ENCODE measurements around the gene PLD3.
"Not testable (repeated sequence)": the region's sequence is repeated elsewhere in the genome, so short reads cannot be mapped to it uniquely, and the experiment has no call there.

PLD3 gene

GRCh38 chr19:40367577-40368434 lies 19.3 kb downstream of the PLD3 start:
- Histone ChIP-seq H3K27me3 (ENCODE audit: control insufficient read depth, insufficient read depth, low read length) (no peaks in the 10 kb centered on the region), H3K9me3 (ENCODE audit: control insufficient read depth, low read length) (no peaks in the 10 kb centered on the region), H3K9ac (ENCODE audit: low read length) (no peak overlapping the region), H3K4me3 (ENCODE audit: low read length) (no peak overlapping the region), H3K36me3 (ENCODE audit: control insufficient read depth, insufficient read depth, low read length) (peaks cover 5% of the 10 kb centered on the region), H3K4me1 (ENCODE audit: control insufficient read depth, insufficient read depth, low read length) (peaks cover 10% of the 10 kb centered on the region)

DNA sequence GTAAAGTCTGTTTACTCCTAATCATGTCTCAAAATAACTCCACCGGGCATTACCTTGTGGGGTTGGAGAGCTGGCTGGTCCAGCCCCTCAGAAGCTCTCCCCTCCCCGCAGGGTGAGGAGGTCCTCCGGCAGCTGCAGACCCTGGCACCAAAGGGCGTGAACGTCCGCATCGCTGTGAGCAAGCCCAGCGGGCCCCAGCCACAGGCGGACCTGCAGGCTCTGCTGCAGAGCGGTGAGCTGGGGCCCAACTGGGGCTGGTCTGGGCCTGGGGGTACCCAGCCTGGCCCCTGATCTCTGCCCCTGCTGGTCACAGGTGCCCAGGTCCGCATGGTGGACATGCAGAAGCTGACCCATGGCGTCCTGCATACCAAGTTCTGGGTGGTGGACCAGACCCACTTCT lies 21.3 kb downstream of the PLD3 start:
- no peak overlapping the region for H3K9ac ChIP-seq (ENCODE audit: low read length)
- H3K4me1 ChIP-seq (ENCODE audit: control insufficient read depth, insufficient read depth, low read length): peaks cover 10% of the 10 kb centered on the region
- H3K36me3 ChIP-seq (ENCODE audit: control insufficient read depth, insufficient read depth, low read length): peaks cover 11% of the 10 kb centered on the region
- H3K4me3 ChIP-seq (ENCODE audit: low read length): no peak overlapping the region
- H3K27me3 ChIP-seq (ENCODE audit: control insufficient read depth, insufficient read depth, low read length): no peaks in the 10 kb centered on the region
- no peaks in the 10 kb centered on the region for H3K9me3 ChIP-seq (ENCODE audit: control insufficient read depth, low read length)

DNA sequence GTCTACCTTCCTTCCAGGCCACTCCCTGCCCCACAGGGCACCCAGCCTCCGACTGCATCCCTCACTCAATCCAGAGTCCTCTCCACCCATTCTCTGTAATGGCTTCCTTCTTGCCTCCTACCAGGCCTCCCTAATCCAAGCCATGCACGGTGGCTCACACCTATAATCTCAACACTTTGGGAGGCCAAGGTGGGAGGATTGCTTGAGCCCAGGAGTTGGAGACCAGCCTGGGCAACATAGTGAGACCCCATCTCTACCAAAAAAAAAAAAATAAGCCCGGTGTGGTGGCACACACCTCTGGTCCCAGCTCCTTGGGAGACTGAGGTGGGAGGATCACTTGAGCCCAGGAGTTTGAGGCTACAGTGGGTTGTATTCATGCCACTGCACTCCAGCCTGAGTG lies 21.8 kb downstream of the PLD3 start:
- peaks cover 11% of the 10 kb centered on the region for H3K36me3 ChIP-seq (ENCODE audit: control insufficient read depth, insufficient read depth, low read length)
- not testable (repeated sequence) for H3K9me3 ChIP-seq (ENCODE audit: control insufficient read depth, low read length); H3K4me1 ChIP-seq (ENCODE audit: control insufficient read depth, insufficient read depth, low read length); H3K9ac ChIP-seq (ENCODE audit: low read length); H3K4me3 ChIP-seq (ENCODE audit: low read length); H3K27me3 ChIP-seq (ENCODE audit: control insufficient read depth, insufficient read depth, low read length)

GRCh38 chr19:40370997-40371801 lies 22.7 kb downstream of the PLD3 start:
- Histone ChIP-seq H3K9ac (ENCODE audit: low read length) (no peak overlapping the region), H3K9me3 (ENCODE audit: control insufficient read depth, low read length) (no peaks in the 10 kb centered on the region), H3K4me3 (ENCODE audit: low read length) (no peak overlapping the region), H3K4me1 (ENCODE audit: control insufficient read depth, insufficient read depth, low read length) (no peaks in the 10 kb centered on the region), H3K27me3 (ENCODE audit: control insufficient read depth, insufficient read depth, low read length) (no peaks in the 10 kb centered on the region), H3K36me3 (ENCODE audit: control insufficient read depth, insufficient read depth, low read length) (peaks cover 11% of the 10 kb centered on the region)

DNA sequence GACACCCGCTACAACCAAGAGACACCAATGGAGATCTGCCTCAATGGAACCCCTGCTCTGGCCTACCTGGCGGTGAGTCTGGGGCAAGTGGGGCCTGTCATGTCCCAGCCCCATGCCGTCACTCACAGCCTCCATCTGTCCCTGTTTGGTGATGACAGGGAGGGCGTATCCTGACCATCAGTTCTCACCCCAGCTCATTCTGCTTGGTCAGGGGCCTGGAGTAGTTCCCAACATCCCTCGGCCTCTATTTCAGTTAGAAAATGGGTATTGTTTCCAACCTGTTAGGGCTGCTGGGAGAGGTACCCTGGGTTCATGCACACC lies 23.3 kb downstream of the PLD3 start:
- H3K36me3 ChIP-seq (ENCODE audit: control insufficient read depth, insufficient read depth, low read length): peaks cover 11% of the 10 kb centered on the region
- H3K4me1 ChIP-seq (ENCODE audit: control insufficient read depth, insufficient read depth, low read length): no peaks in the 10 kb centered on the region
- H3K27me3 ChIP-seq (ENCODE audit: control insufficient read depth, insufficient read depth, low read length): no peaks in the 10 kb centered on the region
- H3K4me3 ChIP-seq (ENCODE audit: low read length): no peak overlapping the region
- H3K9ac ChIP-seq (ENCODE audit: low read length): no peak overlapping the region
- no peaks in the 10 kb centered on the region for H3K9me3 ChIP-seq (ENCODE audit: control insufficient read depth, low read length)

- H3K4me1 ChIP-seq (ENCODE audit: control insufficient read depth, insufficient read depth, low read length): no peaks in the 10 kb centered on the region
- no peaks in the 10 kb centered on the region for H3K9me3 ChIP-seq (ENCODE audit: control insufficient read depth, low read length)
- H3K4me3 ChIP-seq (ENCODE audit: low read length): no peak overlapping the region
- H3K27me3 ChIP-seq (ENCODE audit: control insufficient read depth, insufficient read depth, low read length): no peaks in the 10 kb centered on the region
- no peak overlapping the region for H3K9ac ChIP-seq (ENCODE audit: low read length)
- peaks cover 15% of the 10 kb centered on the region for H3K36me3 ChIP-seq (ENCODE audit: control insufficient read depth, insufficient read depth, low read length)
These were observed 25.6 kb downstream of the PLD3 start for GRCh38 chr19:40374084-40374483.

DNA sequence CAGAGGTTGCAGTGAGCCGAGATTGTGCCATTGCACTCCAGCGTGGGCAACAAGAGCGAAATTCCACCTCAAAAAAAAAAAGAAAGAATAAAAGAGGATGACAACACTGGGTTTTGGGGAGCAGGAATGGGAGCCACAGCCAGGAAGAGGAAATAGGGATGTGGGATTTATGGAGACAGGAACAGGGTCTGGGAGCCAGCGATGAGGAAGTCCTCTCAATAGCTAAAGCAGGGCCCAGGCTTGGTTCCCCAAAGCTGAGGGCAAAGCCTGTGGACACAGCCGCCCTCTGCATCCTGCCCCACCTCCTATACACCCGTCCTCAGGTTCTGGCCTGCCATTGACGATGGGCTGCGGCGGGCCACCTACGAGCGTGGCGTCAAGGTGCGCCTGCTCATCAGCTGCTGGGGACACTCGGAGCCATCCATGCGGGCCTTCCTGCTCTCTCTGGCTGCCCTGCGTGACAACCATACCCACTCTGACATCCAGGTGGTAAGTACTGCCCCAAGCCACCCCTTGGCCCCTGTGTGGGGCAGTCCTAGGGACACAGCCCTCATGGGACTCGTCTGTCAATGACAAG lies 27.9 kb downstream of the PLD3 start:
- no peaks in the 10 kb centered on the region for H3K27me3 ChIP-seq (ENCODE audit: control insufficient read depth, insufficient read depth, low read length)
- no peak overlapping the region for H3K4me3 ChIP-seq (ENCODE audit: low read length)
- H3K9me3 ChIP-seq (ENCODE audit: control insufficient read depth, low read length): no peaks in the 10 kb centered on the region
- H3K4me1 ChIP-seq (ENCODE audit: control insufficient read depth, insufficient read depth, low read length): no peaks in the 10 kb centered on the region
- H3K36me3 ChIP-seq (ENCODE audit: control insufficient read depth, insufficient read depth, low read length): peaks cover 15% of the 10 kb centered on the region
- H3K9ac ChIP-seq (ENCODE audit: low read length): no peak overlapping the region

- H3K36me3 ChIP-seq (ENCODE audit: control insufficient read depth, insufficient read depth, low read length): peaks cover 11% of the 10 kb centered on the region
- no peak overlapping the region for H3K9ac ChIP-seq (ENCODE audit: low read length)
These were observed 29.4 kb downstream of the PLD3 start for GRCh38 chr19:40377876-40378385.

GRCh38 chr19:40378509-40378908 lies 30.0 kb downstream of the PLD3 start:
- Histone ChIP-seq H3K9ac (ENCODE audit: low read length) (no peak overlapping the region), H3K4me3 (ENCODE audit: low read length) (no peak overlapping the region), H3K4me1 (ENCODE audit: control insufficient read depth, insufficient read depth, low read length) (no peaks in the 10 kb centered on the region), H3K36me3 (ENCODE audit: control insufficient read depth, insufficient read depth, low read length) (peaks cover 11% of the 10 kb centered on the region), H3K9me3 (ENCODE audit: control insufficient read depth, low read length) (no peaks in the 10 kb centered on the region), H3K27me3 (ENCODE audit: control insufficient read depth, insufficient read depth, low read length) (no peaks in the 10 kb centered on the region)

More at GRCh38 chr19:40377876-40378385, 29.4 kb downstream of the PLD3 start:
- no peaks in the 10 kb centered on the region for H3K9me3 ChIP-seq (ENCODE audit: control insufficient read depth, low read length)
- no peaks in the 10 kb centered on the region for H3K27me3 ChIP-seq (ENCODE audit: control insufficient read depth, insufficient read depth, low read length)
- H3K4me3 ChIP-seq (ENCODE audit: low read length): no peak overlapping the region
- no peaks in the 10 kb centered on the region for H3K4me1 ChIP-seq (ENCODE audit: control insufficient read depth, insufficient read depth, low read length)

DNA sequence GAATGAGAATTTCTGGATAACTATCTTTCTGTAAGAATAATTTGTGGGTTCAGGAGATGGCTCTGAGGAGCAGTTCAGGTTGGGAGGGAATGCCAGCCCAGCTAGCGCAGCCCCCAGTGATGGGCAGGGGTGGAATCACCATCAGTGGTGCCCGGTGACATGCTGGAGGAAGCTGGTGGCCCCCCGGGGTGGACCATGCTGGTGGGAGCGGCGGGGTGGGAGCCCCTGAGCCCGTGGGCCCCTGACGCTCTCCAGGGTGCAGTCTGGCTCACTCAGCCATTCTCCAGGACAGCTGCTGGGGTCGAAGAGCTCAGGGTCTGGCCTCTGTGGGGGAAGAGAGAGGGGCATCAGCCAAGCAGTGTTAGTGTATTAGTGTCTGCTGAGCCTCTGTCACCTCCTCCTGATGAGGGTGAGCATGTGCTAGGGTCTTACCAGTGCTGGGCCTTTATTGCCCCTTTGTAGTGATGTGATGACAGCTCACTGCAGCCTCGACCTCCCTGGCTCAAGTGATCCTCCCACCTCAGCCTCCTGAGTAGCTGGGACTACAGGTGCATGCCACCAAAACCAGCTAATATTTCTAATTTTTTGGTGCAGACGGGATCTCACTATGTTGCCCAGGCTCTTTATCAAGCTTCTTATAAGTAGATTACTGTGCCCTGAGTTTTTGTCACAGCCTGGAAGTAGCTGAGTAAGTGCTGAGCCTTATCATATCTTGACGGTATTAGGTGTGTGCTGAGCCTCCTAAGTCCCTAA lies 31.1 kb downstream of the PLD3 start:
- Histone ChIP-seq H3K9ac (ENCODE audit: low read length) (no peak overlapping the region), H3K36me3 (ENCODE audit: control insufficient read depth, insufficient read depth, low read length) (peaks cover 4% of the 10 kb centered on the region), H3K4me1 (ENCODE audit: control insufficient read depth, insufficient read depth, low read length) (no peaks in the 10 kb centered on the region), H3K9me3 (ENCODE audit: control insufficient read depth, low read length) (no peaks in the 10 kb centered on the region), H3K4me3 (ENCODE audit: low read length) (no peak overlapping the region), H3K27me3 (ENCODE audit: control insufficient read depth, insufficient read depth, low read length) (no peaks in the 10 kb centered on the region)

DNA sequence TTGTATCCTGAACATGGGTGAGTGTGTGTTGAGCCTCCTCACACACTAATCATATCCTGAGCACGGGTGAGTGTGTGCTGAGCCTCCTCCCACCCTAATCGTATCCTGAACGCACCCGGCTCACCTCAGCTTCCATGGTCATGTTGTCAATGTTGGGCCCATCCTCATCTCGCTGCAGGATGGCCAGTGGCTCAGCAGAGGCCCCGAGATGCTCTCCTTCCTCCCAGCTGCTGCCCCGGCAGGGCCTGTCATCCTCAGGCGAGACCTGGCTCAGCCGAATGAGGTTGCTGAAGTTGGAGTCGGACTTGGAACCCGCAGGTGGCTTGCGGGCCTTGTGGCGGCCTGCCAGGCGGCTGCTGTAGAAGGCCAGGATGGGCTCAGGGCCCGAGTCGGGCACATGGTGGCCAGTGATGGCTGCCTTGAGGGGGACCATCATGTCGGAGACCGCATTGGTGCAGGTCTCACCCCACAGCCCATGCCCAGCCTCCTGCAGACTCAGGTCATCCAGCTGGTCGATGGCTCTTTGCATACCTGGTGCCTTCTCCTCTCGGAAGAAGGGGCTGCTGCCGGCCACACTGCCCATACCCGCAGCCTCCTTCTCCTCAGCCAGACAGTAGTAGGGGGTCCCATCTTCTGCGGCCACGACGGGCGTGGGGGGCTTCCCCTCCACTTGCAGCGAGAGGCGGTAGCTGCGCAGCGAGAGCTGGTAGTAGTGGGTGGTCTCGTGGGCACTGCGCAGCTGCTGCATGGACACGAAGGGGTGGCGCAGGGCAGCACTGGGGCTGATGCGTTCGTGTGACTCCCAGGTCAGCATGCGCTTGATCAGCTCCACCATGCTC lies 31.9 kb downstream of the PLD3 start:
- H3K4me3 ChIP-seq (ENCODE audit: low read length): no peak overlapping the region
- no peaks in the 10 kb centered on the region for H3K9me3 ChIP-seq (ENCODE audit: control insufficient read depth, low read length)
- H3K27me3 ChIP-seq (ENCODE audit: control insufficient read depth, insufficient read depth, low read length): no peaks in the 10 kb centered on the region
- H3K9ac ChIP-seq (ENCODE audit: low read length): no peak overlapping the region
- peaks cover 4% of the 10 kb centered on the region for H3K36me3 ChIP-seq (ENCODE audit: control insufficient read depth, insufficient read depth, low read length)
- no peaks in the 10 kb centered on the region for H3K4me1 ChIP-seq (ENCODE audit: control insufficient read depth, insufficient read depth, low read length)

All from mucosa of stomach (tissue), 1 donor.